ENCODE data around the gene AK6. TPM values are rescaled to one million over a fixed set of nuclear protein-coding genes. Genes with fewer than 3 reads are reported as not detected.

Gene AK6
- polyA plus RNA-seq, 1 donor (not counting 4 experiments of a cell fraction or from before 2014, with no cell fraction given), result 60.3 TPM

GRCh38 chr5:69312459-69313160 lies 56.7 kb downstream of the AK6 start:
- Histone ChIP-seq H3K4me2 (ENCODE audit: control insufficient read depth, extremely low read depth, insufficient read depth, low read depth, low read length) (no peak overlapping the region), H3K4me1 (ENCODE audit: control insufficient read depth, extremely low read depth, insufficient read depth, low read length) (no peaks in the 10 kb centered on the region), H3K9me3 (ENCODE audit: control insufficient read depth, low read depth, low read length) (no peaks in the 10 kb centered on the region), H3K4me3 (ENCODE audit: control insufficient read depth in 2 of 3, extremely low read depth in 1 of 3, insufficient read depth in 2 of 3, low read depth in 1 of 3, low read length in 3 of 3) (no peak overlapping the region), H3K27ac (ENCODE audit: control insufficient read depth, insufficient read depth, low read length) (no peak overlapping the region), H3K9me1 (ENCODE audit: control insufficient read depth, extremely low read depth, insufficient read depth, low read length) (no peaks in the 10 kb centered on the region), H4K20me1 (ENCODE audit: control insufficient read depth, extremely low read depth, insufficient read depth, low read length) (no peaks in the 10 kb centered on the region), H3K79me2 (ENCODE audit: control insufficient read depth, insufficient read depth, low read length) (no peaks in the 10 kb centered on the region), H3K9ac (ENCODE audit: control insufficient read depth, extremely low read depth, insufficient read depth, low read length) (no peak overlapping the region), H3K36me3 (ENCODE audit: control insufficient read depth in 2 of 2, extremely low read depth in 1 of 2, insufficient read depth in 2 of 2, low read length in 2 of 2) (peaks cover 0 to 2% of the 10 kb centered on the region in 2 experiments), H2AFZ (ENCODE audit: control insufficient read depth, low read length) (no peak overlapping the region), H3K27me3 (ENCODE audit: control insufficient read depth, extremely low read depth, insufficient read depth, low read length) (no peaks in the 10 kb centered on the region)
- DNase-seq (ENCODE audit: low read depth, low spot score) (no peak), FAIRE-seq (no peak)
- dilution Hi-C loops (cut with MboI; ENCODE audit: extremely low pct_ligation_motif_present, low sequenced_read_pairs), result no loop called here
- TF ChIP-seq EZH2 (IDR thresholded peaks at IDR 0.05; ENCODE audit: low read length), result no peak
- TF ChIP-seq CTCF (optimal IDR thresholded peaks at IDR 0.05 in 1 of 3, IDR thresholded peaks at IDR 0.05 in 1 of 3, conservative IDR thresholded peaks at IDR 0.05 in 1 of 3; ENCODE audit: extremely low read depth in 1 of 3, insufficient read depth in 2 of 3, low read length in 3 of 3), result no peak

- Histone ChIP-seq H3K4me3 (ENCODE audit: control insufficient read depth in 2 of 3, extremely low read depth in 1 of 3, insufficient read depth in 2 of 3, low read depth in 1 of 3, low read length in 3 of 3) (no peak overlapping the region), H3K9ac (ENCODE audit: control insufficient read depth, extremely low read depth, insufficient read depth, low read length) (no peak overlapping the region), H3K9me1 (ENCODE audit: control insufficient read depth, extremely low read depth, insufficient read depth, low read length) (no peaks in the 10 kb centered on the region), H3K27ac (ENCODE audit: control insufficient read depth, insufficient read depth, low read length) (no peak overlapping the region), H2AFZ (ENCODE audit: control insufficient read depth, low read length) (no peak overlapping the region), H4K20me1 (ENCODE audit: control insufficient read depth, extremely low read depth, insufficient read depth, low read length) (no peaks in the 10 kb centered on the region), H3K4me1 (ENCODE audit: control insufficient read depth, extremely low read depth, insufficient read depth, low read length) (no peaks in the 10 kb centered on the region), H3K79me2 (ENCODE audit: control insufficient read depth, insufficient read depth, low read length) (no peaks in the 10 kb centered on the region), H3K27me3 (ENCODE audit: control insufficient read depth, extremely low read depth, insufficient read depth, low read length) (no peaks in the 10 kb centered on the region), H3K9me3 (ENCODE audit: control insufficient read depth, low read depth, low read length) (no peaks in the 10 kb centered on the region), H3K36me3 (ENCODE audit: control insufficient read depth in 2 of 2, extremely low read depth in 1 of 2, insufficient read depth in 2 of 2, low read length in 2 of 2) (peaks cover 0 to 2% of the 10 kb centered on the region in 2 experiments), H3K4me2 (ENCODE audit: control insufficient read depth, extremely low read depth, insufficient read depth, low read depth, low read length) (no peak overlapping the region)
- dilution Hi-C loops (cut with MboI; ENCODE audit: extremely low pct_ligation_motif_present, low sequenced_read_pairs), result no loop called here
- no peak for TF ChIP-seq CTCF (optimal IDR thresholded peaks at IDR 0.05 in 1 of 3, IDR thresholded peaks at IDR 0.05 in 1 of 3, conservative IDR thresholded peaks at IDR 0.05 in 1 of 3; ENCODE audit: extremely low read depth in 1 of 3, insufficient read depth in 2 of 3, low read length in 3 of 3)
- no peak for TF ChIP-seq EZH2 (IDR thresholded peaks at IDR 0.05; ENCODE audit: low read length)
- no peak for FAIRE-seq
- DNase-seq (ENCODE audit: low read depth, low spot score), result no peak
Observed at GRCh38 chr5:69309380-69309779, 59.9 kb downstream of the AK6 start.

Measured in keratinocyte (primary cell).